ENCODE results near the gene SP140.
"Not testable (repeated sequence)": the region's sequence is repeated elsewhere in the genome, so short reads cannot be mapped to it uniquely, and the experiment has no call there.

SP140 gene

DNA sequence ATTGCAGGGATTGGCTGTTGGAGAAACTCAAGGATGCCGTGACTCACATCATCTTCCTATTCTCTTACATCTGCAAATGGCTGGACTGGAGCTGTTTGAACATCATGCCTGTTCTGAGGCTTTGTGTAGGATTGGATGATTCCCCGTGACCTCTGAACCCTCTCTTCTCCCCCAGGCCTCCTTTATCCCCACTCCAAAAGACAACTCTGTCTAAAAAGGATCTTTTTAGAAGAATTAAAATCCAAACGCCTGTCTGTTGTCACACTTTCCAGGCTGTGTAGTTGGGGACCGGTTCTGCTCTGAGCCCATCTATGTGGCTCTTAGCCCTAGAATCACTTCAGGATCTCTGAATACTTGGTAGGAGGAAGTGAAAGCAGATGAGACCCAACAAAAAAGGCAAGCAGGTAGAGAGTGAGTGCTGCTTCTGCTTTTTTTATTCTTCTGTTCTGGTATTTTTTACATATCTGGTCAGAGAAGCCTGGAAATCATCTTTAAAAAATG lies 565 bp downstream of the SP140 start:
- no peak for DNase-seq

DNA sequence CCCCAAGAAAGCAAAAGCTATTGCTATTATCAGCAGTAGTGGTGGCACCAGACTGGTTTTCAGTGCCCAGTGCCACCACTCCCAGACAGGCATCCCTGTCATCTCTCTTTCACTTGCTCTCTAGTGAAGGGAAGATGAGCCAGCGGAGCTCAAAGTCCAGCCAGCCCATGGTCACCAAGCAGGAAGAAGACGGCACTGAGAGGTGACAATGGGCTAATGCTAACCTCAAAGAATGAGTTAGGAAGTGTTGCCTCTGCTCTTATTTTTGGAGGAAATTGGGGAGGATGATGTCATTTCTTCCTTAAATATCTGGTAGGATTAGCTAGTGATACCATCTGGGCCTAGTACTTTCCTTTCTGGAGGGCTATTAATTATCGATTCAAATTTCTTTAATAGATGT lies 1.7 kb downstream of the SP140 start:
- DNase-seq: no peak

DNA sequence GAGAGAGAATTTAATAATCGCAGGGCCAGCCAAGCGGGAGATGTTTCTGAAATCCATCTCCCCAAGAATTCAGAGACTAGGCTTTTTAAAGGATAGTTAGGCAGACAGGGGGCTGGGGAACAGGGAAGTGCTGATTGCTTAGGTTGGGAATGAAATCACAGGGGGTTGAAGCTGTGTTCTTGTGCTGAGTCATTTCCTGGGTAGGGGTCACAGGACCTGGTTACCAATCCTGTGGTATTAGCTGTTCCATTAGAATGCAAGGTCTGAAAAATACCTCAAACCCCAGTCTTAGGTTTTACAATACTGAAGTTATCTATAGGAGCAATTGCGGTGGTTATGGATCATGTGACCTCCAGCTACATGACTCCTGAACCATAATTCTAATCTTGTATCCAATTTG lies 4.6 kb downstream of the SP140 start:
- no peak for DNase-seq

DNA sequence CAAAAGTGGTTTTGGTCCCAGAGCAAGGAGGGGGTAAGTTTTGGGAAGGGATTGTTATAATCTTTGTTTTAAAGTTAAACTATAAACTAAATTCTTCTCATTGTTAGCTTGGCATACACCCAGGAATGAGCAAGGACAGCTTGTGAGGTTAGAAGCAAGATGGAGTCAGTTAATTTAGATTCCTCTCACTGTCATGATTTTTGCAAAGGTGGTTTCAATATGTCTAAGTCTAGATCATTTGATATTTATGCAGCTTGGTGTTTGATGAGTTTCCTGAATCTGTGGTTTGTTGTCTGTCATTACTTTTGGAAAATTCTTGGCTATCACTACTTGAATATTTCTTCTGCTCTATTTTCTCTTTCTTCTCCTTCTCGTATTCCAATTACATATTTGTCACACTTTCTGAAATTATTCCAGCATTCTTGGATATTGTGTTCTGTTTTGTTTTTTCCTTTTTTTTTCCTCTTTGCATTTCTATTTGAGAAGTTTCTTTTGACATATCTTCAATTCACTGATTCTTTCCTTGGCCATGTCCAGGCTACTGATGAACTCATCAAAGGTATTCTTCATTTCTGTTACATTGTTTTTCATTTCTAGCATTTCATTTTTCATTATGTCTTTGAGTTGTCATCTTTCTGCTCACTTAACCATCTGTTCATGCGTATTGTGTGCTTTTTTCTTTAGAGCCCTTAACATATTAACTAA lies 5.1 kb downstream of the SP140 start:
- no peak for DNase-seq

DNA sequence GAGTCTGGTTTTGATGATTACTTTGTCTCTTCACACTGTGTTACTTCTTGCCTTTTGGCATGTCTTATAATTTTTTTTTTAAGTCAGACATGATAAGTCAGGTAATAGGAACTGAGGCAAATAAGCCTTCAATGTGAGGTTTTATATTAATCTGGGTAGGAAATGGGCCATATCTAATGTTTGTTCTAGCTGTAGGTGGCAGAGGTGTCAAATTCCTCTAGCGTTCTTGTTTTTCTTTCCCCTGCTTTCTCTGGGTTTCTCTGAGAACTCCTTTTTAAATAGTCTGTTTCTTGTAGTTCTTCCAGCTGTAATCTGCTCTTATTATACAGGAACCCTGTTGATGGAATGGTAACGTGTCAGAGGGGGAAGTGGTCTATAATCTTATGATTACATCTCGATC lies 5.7 kb downstream of the SP140 start:
- DNase-seq: no peak

DNA sequence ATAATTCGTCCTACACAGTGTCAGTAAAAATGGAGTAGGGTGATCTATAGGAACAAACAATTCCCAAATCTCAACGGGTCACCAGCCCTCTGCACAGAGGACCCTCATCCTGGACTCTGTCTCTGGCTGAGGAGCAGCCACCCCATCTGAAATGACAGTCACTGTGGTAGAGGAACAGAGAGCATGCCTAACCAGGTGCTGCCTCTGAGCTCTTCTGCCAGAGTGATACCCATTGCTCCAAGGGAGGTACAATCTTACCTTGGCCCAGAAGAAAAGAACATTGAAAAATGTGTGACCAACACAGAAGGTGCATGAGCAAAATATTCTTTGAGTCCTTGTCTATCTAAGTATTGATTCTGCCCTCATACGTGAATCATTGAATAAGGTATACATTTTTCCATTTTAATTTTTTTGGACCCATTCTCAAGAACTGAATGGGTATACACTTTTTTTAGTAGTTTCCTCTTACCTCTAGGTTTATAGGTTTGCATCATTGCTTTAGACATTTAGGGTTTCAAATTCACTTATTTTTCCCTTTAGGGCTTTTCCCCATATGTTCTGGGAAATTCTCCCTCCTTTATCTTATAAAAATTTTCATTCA lies 8.7 kb downstream of the SP140 start:
- no peak for DNase-seq

DNA sequence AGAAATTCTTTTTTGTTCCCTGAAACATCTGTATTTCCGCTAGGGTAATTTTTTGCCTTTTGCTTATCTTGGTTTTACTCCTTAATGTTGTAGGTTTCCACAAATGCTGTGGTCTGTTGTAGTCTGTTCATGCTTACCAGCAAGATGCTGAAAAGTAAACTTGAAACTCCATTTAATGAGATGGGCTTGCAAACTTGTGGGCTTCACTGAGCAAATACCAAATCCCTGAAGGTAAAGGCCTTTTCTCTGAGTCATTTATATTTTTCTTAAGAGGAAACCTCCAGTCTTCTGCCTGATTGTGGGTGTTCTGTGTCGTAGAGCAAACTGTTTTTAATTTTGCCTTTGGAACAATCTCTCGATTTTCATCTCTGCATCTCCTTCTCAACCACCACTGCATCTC lies 9.3 kb downstream of the SP140 start:
- DNase-seq: no peak

DNA sequence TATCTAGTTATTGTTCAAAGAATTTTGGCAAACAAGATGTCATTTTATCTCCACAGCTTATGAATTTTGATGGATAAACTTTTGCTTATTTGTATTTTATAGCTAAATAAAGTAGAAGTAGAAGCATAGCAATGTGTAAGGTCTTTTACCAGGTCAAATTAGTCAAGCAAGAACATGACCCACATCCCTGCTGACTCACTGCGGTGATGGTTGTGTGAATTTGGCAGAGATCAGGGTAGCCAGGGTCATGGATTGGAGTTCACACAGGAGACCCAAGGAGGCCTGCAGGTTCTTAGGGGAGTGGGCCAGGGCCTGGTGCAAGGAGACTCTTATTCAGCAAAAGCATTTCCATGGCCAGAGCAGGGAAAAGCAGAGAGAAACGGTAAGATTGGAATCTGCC lies 18.7 kb downstream of the SP140 start:
- DNase-seq: no peak

DNA sequence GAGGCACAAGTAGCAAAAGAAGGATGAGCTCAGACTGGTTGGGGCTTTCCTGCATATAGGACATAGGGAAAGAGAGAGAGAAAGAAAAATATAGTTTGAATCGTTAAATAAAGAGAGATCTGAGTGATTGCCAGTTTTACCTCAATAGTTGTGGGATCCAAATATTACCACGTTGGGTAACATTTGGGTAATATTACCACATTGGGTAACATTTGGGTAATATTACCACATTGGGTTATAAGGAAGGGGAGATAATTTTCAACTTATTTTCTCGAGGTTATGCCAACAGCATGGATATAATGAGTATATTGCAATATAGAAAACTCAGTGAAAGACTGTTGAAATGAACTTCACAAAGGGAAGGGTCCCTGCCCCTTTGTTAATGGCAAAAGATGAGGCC lies 20.7 kb downstream of the SP140 start:
- no peak for DNase-seq

DNA sequence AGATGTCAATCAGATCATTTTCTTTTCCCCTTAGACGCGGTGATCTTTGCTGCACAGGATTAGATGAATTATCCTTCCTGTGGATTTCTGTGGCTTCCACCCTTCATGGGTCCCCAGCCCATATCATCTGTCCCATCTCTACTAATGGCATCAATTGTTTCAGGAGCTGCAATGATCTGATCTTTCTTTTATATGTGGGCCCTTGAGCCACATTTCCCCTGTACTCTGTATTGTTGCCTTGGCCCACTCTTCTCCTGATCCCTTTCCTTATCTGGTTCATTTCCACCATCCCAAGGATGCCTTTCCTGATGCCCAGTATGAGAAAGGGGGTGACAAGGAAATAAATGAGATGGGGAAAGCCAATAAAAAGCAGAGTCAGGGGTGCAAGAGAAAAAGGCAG lies 24.7 kb downstream of the SP140 start:
- DNase-seq: no peak

DNA sequence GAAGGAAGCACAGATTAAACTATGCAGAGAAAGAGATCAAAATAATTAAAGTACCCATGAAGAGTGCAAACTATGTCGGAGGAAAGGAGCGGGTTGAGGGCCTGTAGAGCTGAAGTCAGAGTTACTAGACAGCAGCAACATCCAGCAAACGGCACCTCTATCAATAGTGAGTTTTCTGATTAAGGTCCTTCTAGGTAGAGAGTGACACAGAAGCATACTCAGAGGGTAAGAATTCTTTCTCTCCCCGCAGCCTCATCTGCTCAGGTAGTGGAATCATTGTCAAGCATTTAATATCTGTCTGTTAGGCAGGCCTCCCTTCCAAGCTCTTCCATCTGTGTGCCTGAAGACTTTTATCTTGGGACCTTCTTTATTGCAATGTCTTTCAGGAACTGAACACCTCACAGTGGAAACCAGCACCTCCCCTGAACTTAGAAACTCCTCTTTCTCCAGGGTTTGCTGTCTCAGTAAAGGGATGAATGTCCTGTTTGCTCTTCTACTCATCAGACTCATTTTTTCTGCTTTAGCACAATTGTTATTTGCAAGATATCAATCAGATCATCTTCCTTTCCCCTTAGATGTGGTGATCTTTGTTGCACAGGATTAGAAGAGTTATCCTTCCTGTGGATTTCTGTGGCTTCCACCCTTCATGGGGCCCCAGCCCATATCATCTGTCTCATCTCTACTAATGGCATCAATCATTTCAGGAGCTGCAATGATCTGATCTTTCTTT lies 28.8 kb downstream of the SP140 start:
- no peak for DNase-seq

DNA sequence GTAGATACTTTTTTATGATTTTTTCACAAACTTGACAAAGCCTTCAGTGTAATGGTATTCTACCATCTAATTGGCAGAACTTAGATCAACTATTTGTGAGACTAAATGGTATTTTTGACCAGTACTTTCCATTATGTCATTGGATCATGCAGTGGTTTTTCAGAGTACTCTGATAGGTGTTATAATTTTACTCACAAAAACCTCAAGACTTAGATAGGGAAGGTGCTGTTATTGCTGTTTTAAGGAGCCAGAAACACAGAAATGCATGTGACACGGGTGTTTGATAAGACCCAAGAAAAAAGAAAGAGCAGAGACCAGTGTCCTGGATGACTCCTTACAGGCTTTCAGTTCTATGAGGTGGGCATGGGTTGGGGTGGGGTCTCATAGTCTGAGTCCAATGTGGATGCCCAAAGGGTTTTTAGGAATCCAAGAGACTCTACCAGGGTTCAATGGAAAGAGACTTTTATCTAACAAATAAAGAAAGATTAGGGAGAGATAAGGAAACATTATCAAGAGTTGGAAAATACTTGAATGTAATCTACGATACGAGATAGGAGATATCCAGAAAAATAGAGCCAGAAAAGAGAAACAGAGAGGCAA lies 31.3 kb downstream of the SP140 start:
- DNase-seq: no peak

DNA sequence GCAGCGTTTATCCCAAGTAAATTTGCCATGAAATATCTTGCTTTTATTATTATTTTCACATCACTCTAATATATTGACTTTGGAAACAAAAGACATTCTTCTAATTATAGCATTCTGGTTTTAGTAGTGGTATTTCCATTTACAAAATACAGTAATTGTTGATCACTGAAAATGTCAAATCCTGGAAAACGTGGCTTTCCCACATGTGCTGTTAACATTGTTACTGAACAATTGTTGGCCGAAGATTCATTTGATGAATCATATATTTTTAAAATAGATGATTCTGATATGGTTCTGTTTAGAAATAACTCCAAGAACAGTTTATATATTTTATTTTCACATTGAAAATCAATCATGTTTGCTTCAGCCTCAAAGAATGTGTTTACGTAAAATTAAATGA lies 32.9 kb downstream of the SP140 start:
- no peak for DNase-seq

DNA sequence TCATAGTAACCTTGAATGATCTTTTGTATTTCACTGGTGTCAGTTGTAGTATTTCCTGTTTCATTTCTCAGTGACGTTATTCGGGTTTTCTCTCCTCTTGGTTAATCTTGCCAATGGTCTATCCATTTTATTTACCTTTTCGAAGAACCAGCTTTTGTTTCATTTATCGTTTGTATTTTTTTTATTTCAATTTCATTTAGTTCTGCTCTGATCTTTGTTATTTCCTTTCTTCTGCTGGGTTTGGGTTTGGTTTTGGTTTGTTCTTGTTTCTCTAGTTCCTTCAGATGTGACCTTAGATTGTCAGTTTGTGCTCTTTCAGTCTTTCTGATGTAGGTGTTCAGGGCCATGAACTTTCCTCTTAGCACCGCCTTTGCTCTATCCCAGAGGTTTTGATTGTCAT lies 36.7 kb downstream of the SP140 start:
- no peak for DNase-seq

DNA sequence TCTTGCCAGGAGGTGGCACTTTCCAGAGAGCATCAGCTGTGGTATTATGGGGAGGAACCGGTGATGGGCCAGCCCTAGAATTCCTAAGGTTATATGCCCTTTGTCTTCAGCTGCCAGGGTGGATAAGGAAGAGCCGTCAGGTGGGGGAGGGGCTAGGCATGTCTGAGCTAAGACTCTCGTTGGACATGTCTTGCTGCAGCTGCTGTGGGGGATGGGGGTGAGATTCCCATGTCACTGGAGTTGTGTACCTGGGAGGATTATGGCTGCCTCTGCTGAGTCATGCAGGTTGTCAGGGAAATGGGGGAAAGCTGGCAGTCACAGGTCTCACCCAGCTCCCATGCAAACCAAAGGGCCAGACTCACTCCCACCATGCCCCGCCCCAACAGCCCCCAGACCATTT lies 39.4 kb downstream of the SP140 start:
- not testable (repeated sequence) for DNase-seq

DNA sequence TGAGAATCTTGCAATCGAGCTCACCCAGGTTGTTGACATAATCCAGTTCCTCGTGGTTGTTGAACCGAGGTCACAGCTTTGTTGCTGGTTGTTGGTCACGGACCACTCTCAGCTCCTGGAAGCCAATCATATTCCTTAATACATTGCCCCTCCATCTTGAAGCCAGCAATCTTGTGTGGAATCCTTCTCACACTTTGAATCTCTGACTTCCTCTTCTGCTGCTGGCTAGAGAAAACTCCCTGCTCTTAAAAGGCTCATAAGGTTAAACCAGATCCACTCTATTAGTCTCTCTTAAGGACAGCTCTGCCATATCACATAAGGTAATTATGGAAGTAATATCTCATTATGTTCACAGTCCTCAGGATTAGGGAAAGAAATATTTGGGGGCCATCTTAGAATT lies 41.1 kb downstream of the SP140 start:
- no peak for DNase-seq

DNA sequence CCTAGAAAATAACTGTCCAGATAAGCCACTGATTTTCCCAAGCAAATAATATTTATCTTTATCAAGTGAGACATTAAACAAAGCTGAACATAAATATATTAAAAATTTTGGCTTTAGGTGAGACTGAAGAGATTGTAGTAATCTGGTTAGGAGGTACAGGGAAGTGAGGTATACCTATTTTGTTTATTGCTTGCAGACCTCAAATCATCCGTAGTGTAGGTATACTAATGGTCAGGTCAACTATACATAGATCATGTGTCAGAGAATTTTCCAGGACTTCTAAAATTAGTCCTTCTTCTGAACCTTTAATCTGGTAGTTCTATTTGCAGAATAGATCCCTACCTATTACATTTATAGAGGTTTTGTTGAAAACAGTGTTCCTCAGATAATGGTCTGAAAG lies 41.5 kb downstream of the SP140 start:
- no peak for DNase-seq

DNA sequence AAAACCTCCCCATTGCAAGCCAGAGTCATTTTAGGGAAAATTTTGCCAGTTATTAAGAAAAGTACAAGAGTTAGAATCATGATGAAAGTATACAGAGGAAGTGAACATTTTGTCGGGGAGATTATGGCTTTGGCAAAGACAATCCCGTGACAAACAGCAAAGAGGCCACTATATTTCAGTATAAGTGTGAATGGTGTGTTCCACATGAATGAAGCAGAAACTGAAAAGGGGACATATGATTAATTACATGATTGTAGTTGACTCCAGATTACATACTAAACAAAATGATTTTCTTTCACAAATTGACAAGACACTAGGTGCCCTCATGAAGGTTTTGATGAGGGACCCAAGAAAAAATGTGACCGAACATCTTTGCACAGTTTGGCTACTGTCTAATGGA lies 42.0 kb downstream of the SP140 start:
- DNase-seq: no peak

DNA sequence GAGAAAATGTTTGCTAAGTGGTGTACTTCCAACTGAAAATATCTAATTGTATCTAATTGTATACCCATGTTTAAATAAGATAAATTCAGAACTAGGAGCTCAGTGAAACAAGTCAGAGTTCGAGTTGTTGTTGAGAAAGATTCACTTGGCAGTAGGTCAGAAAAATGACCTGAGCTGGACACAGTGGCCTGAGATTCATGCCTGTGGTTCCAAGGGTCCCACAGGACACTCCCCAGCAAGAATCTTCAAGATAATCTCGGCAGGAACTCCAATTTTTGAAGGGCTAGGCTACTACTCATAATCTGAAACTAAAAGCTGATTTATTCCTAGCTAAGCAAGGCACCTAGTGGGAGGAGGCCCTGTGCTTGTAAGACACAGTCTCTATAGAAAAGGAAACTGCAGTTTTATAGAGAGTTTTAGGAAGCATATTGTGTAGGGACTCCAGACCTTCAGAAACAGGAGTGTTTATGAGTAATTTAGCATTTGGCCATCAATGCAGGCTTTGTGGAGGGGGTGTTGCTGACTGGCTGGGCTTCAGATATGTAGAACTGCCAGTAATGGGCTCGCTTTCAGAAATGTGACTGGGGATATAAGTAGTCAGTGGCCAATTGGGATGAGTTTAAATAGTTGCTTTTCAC lies 43.2 kb downstream of the SP140 start:
- DNase-seq: no peak

DNA sequence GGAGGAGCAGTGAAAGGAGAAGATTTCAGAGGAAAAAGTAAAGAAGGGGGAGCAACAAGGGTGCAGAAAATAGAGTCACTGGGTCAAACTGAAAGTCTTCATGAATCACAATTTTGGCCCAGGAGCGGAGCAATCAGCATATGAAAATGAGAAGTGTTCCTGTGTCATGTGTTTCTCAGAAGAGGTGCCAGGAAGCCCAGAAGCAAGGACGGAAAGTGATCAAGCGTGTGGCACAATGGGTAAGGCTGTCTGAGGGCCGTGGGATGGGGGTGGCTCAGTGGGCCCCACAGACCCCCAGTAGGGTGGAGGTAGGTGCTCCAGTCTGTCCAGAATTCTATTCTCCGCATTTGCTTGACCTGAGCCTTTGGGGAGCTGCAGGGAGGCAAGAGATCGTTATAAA lies 44.2 kb downstream of the SP140 start:
- DNase-seq: no peak

DNA sequence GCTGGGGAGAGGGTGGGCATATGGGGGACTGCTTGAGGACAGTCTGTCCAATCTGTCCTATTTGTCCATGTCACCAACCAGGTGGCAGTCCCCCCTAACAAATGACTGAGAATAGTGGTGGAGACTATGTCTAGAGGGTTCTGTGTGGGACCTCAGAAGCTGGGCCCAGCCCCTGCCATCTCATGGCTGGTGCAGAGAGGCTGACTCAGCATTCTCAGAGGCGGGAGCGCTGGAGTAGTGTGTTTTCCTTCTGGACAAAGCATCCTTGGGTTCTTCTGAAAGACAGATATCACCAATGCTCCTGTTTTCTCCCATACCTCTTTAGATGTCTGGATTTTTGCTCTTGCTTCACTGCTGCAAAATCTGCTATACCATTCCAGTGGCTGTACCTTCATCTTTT lies 57.4 kb downstream of the SP140 start:
- DNase-seq: no peak

DNA sequence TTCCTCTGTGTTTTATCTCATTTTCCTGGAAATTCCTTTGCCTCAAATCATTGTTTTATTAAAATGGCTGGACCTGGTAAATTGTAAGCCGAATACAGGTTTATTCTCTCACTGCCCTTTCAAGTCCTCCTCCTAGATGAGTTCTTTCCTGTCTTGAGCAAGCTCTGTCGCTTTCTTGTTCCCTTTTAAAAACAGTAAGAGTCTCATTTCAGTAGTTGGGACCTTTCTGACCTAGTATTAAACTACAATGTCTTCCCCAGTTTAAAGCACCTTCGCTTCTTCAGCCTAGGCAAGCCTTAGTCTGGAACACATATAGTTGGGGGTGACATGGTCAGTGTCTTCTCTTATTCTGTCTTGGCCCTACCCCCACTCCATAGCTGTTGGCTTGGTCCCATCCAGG lies 60.5 kb downstream of the SP140 start:
- no peak for DNase-seq

DNA sequence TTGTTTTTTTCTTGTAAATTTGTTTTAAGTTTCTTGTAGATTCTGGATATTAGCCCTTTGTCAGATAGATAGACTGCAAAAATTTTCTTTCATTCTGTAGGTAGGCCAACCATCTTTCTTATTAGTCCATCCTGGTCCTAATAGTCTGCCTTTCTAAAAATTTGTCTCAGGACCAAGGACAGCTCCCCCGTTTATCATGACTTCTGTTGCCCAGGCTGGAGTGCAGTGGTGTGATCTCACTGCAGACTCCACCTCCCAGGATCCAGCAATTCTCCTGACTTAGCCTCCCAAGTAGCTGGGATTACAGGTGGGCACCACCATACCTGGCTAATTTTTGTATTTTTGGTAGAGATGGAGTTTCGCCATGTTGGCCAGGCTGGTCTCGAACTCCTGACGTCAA lies 63.8 kb downstream of the SP140 start:
- DNase-seq: not testable (repeated sequence)

All from activated CD4-positive, CD25-positive, alpha-beta regulatory T cell (primary cell).